Stimulated activated CD8-positive, alpha-beta memory T cell treated with anti-CD3 and anti-CD28 coated beads, Interleukin-2, amount 100 ng/mL, for 1 hour (primary cell): ENCODE measurements around the gene ARFGEF2.
"Not testable (repeated sequence)": the region's sequence is repeated elsewhere in the genome, so short reads cannot be mapped to it uniquely, and the experiment has no call there.

Experiments
- DNase-seq, 2 donors: peaks; one replicate each; pipeline ENCODE4 v3.0.0-alpha.2; 2020; ENCODE audit warnings: low read depth in 2 of 2

Gene ARFGEF2

DNA sequence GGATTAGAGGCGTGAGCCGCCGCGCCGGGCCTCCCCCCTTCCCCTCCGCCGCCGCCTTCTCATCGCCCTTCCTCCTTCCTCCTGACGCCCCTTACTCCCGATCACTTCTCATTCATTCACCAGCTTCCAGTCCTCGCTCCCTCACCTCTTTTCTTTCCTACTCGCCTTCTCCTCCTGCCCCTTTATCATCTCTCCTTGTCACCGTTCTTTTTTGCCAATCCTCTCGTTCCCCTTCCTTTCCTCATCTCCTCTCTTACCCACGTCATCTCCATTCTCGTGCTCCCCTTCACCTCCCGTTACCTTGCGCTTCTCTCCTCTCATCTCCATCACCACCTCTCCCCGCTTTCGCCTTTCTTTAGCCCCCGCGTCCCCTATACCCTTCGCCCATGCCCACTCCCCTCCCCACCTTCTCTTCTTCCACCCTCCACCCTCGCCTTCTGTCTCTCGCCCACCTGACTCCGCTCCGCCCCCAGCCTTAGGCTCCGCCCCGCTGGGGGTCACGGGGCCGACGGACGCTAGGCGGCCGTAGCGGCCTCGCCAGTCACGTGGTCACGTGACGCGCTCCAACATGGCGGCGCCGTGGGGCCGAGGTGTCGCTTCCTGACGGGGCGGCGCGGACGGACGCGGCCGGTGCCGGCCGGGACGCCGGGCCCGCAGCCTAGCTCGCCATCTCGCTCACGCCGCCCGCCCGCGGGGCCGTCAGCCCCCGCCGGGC lies at the start of gene ARFGEF2:
Gene ARFGEF2 (plus strand): TSS at position 544 of the 715 bp plus-strand sequence. CDS start 179 bp downstream, outside the sequence.
- DNase-seq, result peak; percentile 81 to 82

DNA sequence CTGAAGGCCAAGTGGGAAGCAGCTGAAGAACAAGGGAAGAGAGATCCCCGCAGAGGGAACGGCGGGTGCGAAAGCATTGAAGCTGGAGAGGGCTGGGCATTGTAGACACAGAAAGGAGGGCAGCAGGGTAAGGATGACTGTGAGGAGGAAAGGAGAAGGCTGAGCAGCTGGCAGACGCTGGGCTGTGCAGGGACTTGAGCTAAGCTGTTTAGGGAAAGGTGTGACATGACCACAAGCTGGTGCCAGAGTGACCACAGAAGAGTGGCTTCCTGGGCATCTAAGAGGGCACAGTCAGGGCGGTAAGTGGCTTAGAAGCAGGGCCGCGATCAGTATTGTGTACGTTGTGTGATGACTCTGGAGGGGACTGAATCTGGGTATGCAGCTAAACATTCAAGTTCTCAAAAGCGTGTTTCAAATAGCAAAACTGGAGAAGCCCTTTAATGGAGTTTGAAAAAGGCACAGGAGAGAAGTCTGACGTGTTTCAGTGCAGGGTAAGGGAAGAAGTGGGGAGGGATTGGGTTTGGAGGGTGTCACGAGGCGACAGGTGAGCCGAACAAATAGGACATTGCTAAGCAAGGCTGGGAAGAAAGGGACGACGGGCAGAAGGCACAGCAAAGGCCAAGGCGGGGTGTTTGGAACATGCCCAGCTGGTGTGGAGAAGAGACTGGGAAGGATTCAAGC lies 46.1 kb upstream of the ARFGEF2 start:
- no peak for DNase-seq

DNA sequence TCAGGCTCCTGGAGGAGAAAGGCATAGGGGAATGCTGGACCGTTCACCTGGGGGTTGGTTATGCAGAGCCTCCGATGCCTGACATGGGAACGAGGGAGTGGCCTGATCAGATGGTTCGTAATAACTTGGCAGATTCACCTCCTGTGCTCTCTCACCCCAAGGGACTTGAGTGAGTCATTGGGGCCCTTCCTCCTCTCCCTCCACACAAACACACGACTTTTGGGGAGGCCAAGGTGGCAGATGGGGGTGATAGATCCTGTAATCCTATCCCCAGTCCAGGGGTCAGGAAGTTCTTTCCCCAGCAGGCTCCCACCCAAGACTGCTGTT lies 45.6 kb upstream of the ARFGEF2 start:
- DNase-seq, result no peak

DNA sequence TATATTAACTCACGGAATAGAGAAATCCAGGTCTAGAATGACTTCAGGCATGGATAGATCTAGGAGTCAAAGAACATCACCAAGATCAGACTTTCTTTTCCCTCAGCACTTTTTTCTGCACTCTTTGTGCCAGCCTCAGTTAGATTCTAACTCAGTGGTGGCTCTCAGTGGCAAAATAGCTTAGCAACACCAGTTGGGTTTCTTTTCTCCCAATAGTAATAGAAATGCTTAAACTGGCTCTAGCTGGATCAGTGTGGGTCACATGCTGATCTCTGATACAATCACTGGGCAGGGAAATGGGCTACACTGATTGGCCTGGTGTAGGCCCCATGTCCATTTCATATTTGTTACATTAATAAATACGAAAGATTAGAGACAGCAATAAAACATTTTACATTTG lies 44.2 kb upstream of the ARFGEF2 start:
- no peak for DNase-seq

DNA sequence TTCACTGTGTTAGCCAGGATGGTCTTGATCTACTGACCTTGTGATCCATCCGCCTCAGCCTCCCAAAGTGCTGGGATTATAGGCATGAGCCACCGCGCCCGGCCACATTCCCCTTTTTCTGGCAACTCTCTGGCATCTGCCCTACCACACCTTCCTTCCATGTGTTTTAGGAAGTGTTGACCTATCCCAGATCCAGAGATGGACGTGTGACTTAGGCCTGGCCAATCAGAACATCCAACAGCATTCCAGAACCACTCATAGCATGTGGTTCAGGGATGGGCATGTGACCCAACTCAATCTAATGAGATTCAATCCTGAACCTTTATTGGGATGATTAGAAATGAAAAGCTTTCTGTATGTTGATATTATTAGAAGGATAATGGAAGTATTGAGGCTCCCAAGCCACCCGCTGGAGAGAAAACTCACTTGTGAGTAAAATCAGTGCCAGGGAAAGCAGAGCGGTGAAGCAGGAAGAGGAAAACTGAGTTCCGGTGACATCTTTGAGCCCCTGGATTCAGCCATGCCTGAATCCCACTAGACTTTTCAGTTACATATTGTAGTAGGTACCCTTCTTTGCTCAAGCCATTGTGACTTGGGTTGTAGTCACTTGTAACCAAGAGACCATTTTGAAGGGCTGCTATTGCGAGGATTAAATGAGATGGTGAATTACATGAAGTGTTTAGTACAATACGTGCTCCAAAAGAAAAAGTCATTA lies 42.8 kb upstream of the ARFGEF2 start:
- no peak for DNase-seq

DNA sequence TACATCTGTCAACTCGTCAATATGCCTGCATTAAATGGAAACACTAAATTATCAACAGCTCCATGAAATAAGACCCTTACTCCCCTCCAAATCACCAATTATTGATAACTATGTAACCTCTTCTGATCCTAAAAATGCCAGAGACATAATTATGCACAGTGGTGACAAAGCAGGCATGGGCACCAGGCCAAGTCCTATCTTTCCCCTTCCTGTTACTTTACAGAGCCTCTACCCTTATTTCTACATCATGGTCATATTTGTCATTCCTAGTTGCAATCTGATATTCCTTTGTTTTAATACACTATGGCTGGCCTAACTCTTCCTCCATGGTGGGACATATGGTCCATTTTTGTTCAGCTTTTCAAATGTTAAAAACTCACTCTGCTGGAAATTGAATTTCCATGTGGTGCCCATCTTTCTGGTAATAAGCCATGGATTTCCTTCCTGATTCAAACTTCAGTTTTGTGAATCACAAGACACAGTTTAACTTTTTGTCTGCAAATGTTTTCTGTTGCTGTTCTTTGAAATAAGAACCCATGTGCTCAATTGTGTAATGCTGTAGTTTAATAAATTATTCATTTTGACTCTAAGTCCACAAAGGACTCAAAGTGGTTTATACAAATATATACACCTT lies 41.8 kb upstream of the ARFGEF2 start:
- DNase-seq, result no peak

DNA sequence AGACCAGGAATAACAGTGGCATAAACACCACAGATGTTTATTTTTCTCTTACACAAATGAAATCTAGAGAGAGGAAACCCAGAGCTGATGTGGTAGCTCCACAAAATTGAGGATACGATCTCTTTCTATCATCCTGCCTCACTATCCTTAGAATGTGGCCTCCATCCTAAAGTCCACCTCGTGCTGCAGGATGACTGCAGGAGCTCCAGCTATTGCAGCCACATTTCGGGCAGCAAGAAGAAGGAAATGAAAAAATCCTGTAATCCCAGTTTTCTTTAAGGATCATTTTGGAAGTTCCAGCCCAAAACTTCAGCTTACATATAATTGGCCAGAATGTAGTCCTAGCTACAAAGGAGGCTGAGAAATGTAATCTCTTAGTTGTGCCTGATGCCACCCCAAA lies 41.2 kb upstream of the ARFGEF2 start:
- DNase-seq, result no peak

DNA sequence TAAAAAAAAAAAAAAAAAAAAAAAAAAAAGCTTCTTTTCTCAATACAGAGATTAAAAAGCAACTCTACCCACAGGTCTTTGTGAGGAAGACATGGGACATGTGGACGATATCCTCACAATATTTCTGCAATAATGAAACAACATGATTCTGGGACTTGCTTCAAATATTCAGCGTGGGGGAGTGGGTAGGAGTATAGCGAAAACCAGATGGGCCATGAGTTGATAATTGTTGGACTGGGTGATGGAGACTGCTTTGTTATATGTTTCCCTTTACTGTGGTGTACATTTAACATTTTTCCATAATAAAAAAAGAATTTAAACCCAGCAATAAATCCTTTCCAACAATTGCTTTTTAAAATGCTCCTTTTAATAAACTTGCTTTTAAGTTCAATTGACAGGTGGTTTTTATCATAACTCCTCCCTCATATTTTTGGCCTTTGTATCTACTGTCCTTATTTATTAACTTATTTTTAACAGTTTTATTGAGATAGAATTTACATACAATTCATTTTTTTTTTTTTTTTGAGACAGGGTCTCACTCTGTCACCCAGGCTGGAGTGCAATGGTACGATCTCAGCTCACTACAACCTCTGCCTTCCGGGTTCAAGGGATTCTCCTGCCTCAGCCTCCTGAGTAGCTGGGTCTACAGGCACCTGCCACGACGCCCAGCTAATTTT lies 40.4 kb upstream of the ARFGEF2 start:
- DNase-seq, result no peak

DNA sequence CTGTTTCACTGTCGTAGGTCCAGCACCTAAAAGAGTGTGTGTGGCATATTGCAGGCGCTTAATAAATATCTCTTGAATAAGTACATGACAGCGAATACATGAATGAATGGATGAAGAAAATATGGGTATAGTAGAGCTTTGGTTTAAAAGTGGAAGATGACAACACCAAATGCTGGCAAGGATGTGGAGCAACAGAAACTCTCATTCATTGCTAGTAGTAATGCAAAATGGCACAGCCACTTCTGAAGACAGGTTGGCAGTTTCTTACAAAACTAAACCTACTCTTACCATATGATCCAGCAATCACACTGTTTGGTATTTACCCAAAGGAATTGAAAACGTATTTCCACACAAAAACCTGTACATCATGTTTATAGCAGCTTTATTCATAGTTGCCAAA lies 36.3 kb upstream of the ARFGEF2 start:
- DNase-seq, result no peak

DNA sequence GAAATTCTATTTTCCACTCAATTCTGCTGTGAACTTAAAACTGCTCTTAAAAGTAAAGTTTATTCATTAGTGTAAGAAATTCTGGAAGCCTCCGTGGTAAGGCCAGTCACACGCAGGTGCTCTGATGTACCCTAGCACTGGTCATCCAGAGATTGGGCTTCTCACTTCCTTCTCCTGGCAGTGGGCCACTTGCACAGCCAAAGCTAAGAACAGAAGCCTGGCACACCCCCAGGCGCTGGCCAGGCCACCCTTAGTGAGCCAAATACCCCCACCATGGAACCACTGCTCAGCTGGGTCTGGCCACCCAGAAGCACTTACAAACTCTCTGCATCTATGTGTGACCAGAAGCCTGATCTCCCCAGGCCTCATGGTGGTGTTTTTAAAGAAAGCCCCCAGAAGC lies 35.3 kb upstream of the ARFGEF2 start:
- DNase-seq, result no peak

DNA sequence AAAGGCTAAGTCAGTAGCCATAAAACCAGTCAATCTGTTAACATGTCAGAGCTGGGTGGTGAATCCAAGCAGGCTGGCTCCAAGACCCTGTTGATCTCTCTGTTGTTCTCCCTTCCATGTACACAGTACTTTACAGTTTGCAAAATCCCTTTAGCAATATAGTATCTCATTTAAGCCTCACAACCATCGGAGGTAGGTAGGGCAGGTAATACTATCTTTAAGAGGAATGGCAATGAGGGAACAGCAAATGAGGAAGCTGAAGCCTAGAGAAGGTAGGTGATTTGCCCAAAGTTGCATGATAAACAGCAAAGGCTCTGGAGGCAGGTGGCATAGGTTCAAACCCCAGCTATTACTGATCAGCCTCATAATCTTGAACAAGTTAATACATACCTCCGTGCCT lies 34.7 kb upstream of the ARFGEF2 start:
- no peak for DNase-seq

DNA sequence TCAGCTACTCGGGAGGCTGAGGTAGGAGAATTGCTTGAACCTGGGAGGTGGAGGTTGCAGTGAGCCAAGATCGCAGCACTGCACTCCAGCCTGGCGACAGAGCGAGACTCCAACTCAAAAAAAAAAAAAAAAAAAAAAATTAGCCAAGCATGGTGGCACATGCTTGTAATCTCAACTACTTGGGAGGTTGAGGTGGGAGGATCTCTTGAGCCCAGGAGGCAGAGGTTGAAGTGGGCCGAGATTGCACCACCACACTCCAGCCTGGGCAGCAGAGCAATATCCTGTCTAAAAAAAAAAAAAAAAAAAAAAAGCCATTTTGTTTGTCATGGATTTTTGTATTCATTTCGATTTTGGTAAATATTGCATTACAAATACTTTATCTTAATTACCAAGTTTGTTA lies 33.0 kb upstream of the ARFGEF2 start:
- not testable (repeated sequence) for DNase-seq

DNA sequence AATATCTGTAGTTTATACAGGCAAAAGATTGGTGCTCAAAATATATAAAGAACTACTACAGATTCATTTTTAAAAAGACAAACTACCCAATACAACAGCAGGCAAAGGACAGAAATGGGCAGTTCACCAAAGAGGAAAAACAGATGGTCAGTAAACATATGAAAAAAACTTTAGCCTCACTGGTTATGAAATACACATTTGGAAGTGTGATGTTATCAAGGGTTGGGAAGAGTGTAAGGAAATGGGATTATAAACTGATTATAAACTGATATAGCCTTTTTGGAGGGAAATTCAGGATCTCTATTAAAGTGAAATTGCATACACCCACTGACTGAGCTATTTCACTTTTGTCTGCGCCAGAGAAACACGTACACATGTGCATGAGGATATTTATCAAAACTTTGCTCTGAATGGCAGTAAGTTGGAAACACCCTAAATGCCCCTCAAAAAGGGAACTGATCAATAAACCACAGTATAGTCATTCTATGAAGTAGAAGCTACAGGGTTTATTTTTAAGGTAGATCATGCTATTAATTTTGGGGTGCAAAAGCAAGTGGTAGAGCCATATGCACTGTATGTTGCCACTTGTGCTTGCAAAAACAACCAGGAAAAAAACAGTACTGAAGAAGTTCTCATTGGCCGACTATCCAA lies 32.2 kb upstream of the ARFGEF2 start:
- DNase-seq, result no peak

DNA sequence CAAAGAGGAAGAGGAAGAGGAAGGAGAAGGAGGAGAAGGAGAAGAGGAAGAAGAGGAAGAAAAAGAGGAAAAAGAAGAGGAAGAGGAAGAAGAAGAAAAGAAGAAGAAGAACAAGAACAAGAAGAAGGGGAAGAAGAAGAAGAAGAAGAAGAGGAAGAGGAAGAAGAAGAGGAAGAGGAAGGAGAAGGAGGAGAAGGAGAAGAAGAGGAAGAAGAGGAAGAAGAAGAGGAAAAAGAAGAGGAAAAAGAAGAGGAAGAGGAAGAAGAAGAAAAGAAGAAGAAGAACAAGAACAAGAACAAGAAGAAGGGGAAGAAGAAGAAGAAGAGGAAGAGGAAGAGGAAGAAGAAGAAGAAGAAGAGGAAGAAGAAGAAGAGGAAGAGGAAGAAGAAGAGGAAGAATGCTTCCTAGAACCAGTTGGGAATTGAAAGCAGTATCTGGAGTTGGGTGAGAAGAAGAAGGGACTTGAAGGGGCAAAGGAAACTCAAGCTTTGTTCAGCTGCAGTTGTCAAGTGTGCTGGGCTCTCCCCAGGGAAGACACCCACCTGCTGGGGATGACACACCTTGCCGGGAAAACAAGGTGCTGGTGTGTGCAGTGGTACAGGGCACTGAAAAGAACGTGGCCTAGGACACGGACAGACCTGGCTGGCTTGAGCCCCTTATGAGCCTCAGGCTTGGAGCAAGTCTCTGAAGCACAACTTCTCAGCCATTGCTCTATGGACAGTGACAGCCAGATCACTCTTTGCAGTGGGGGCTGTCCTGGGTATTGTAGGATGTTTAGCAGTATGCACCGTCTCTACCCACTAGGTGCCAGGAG lies 30.1 kb upstream of the ARFGEF2 start:
- no peak for DNase-seq

DNA sequence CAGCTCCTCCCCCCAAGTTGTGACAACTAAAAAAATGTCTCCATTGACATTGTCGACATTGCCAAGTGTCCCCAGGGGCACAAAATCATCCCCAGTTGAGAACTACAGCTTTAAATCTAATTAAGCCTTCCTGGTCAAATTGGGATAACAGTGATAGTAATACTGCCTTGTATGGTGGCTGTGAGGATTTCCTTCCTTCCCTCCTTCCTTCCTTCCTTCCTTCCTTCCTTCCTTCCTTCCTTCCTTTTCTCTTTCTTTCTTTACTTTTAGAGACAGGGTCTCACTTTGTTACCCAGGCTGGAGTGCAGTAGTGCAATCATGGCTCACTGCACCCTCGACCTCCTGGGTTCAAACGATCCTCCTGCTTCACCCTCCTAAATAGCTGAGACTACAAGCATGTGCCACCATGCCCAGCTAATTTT lies 29.5 kb upstream of the ARFGEF2 start:
- no peak for DNase-seq

DNA sequence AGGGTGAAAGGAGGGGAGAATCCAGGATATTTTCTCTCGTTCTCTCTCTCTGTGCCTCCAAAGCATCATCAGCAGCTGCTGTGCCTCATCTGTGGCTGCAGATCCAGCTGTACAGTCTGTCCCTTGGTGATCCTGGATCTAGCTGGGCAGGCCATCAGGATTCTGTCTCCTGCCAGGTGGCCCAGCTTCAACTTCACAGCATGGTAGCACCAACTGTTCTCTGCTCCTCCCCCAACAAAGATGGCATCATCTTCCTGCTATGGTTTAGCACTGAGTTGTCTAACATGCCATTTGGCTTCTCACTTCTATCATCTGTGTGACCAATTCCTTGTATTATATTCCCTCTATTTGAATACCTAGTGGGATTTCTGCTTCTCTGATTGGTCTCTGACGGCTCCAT lies 28.6 kb upstream of the ARFGEF2 start:
- DNase-seq, result no peak

DNA sequence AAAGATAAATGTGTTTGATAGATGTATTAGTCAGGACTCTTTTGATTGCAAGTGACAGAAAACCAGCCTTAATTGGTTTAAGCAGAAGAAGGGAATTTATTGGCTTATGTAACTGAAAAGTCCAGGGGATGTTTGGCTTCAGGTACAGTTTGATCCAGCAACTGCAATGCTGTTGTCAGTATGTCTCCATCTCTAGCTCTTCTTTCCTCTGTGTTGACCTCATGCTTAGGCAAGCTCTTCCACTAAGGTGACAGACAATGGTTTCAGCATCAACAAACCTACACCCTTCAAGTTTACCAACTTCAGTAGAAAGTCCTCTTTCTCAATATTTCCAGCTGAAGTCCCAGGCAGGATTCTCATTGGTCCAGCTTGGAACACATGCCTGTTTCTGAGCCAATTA lies 28.1 kb upstream of the ARFGEF2 start:
- no peak for DNase-seq

DNA sequence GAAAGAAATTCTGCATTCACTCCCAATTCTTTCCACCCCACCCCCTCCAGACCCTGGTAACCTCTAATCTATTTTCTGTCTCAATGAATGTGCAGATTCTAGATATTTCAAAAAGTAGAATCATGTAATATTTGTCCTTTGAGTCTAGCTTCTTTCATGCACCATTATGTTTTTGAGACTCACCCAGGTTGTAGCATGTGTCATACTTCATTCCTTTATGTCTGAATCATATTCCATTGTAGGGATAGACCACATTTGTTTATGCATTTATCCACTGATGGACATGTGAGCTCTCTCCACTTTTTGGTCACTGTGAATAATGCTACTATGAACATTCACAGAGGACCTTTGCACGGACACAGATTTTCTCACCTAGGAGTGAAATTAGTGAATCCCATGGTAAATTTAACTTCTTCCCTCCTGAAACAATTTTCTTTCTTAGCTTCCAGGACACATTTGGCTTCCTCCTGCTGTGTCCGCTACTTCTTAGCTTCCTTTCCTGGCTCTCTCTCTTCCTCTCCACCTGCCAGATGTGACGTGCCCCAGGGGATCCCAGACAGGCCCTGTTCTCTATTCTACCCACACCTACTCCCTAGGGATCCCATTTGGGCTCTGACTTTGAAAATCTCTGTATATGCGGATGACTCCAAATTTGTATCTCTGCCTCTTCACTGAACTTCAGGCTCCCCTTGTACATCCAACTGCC lies 24.1 kb upstream of the ARFGEF2 start:
- no peak for DNase-seq

DNA sequence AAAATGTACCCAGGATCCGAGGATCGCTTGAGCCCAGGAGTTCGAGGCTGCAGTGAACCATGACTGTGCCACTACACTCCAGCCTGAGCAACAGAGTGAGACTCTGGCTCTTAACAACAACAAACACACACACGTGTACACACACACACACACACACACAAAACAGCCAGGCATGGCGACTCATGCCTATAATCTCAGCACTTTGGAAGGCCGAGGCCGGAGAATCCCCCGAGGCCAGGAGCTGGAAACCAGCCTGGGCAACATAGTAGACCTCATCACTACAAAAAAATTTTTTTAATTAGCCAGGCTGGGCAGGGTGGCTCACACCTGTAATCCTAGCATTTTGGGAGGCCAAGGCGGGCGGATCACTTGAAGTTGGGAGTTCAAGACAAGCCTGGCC lies 23.3 kb upstream of the ARFGEF2 start:
- DNase-seq, result no peak
